GM18909 (cell line): Measurements from ENCODE around the gene AIMP1.
A peak's percentile ranks its signal among the peaks of the same experiment; 100 is the strongest.
"Not testable (repeated sequence)": the region's sequence is repeated elsewhere in the genome, so short reads cannot be mapped to it uniquely, and the experiment has no call there.

Experiments used
- ATAC-seq: cut with Tn5 transposase; IDR thresholded peaks from one replicate; pipeline ENCODE4 v1.9.1; 2021; ENCODE audit warnings: mild to moderate bottlenecking; ENCODE audit not compliant: unreplicated experiment, poor library complexity

The AIMP1 gene

DNA sequence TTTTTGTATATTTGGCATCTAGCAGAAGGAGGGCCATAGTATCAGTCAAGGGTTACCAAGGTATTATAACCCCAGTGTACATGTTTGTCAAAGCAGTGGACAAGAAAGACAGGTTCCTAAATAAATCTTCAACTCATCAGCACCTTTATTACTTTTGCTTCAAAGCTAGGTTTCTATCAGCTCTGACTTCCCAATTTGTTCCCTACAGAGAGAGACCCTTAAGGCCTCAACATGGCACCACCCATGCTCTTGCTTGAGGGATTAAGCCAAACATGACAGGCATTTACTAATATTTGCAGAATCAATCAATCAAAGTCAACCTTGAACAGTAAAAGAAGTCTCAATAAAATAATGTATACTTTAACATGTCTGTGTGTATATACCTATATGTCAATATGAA lies 9.8 kb upstream of the AIMP1 start:
- no peak for ATAC-seq

DNA sequence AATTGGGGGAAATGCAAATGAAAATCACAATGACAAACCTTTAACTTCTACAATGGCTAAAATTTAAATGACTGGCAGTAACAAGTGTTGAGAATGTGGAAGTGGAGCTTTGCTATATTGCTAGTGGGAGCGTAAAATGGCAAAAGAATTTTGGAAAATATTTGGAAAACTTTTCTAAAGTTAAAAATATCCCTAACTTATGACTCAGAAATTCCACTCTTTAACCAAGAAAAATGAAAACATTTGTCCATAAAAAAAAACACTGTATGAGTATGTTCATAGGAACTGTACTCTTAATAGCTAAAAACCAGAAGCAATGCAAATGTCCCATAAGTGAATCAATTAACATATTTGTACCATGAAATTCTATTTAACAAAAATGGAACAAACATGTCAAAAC lies 4.0 kb upstream of the AIMP1 start:
- ATAC-seq = no peak

DNA sequence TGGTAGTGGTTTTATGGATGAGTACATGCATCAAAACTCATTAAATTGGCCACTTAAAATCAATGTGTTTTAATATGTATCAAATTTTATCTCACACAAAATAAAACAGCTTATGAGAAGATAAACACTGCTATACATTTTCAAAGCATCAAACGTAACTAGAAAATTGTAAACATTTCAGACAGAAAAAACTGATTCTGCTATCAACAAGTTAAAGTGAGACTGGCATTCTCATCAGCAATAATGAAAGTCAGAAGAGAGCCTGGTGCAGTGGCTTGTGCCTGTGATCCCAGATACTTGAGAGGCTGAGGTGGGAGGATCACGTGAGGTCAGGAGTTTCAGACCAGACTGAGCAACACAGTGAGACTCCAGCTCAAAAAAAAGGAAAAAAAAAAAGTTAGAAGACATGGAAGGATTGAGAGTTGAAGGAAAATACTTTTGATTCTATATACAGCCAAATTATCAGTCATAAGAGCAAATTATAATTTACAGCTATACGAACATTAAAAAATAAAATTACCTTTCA lies 3.3 kb upstream of the AIMP1 start:
- no peak for ATAC-seq

DNA sequence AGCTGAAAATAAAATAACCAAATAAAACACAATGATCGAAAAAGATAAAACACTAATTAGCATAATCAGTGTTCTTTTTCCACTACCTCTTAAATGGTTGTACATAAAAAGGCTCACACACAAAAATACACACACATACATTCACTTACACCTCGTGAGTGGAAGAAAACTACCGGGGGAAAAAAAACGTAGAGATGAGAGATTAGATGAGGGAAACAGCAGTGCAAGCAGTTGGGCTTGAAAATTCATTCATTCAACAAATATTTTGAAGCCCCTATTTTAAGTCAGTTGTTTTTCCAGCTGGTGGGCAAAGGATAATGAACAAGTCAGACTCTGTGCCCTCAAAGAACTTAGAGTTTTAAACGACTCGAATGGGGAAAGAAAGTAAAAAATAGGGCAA lies 1.4 kb upstream of the AIMP1 start:
- no peak for ATAC-seq

DNA sequence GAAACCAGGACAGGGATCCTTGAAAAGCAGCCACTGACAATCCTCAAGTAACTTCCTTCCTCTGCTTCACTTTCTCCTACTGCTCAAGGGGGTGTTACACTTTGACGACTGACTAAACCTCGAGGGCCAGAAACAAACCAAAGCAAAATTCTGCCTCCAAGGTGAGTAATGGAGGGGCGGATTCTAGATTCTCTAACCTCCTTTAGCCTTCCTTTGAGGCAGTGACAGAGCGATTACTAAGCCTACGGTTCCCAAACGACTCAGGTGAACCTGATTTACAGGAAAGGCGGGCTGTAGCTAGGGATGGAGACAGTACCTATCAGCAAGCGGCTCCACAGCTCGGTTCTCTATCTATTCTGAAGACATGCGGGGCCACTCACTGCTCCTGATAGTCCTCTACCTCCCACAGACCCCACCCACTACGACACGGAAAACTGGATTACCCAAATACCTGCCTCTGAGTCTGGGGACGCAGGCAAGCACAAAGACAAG lies 828 bp upstream of the AIMP1 start:
- ATAC-seq = peak; percentile 31

DNA sequence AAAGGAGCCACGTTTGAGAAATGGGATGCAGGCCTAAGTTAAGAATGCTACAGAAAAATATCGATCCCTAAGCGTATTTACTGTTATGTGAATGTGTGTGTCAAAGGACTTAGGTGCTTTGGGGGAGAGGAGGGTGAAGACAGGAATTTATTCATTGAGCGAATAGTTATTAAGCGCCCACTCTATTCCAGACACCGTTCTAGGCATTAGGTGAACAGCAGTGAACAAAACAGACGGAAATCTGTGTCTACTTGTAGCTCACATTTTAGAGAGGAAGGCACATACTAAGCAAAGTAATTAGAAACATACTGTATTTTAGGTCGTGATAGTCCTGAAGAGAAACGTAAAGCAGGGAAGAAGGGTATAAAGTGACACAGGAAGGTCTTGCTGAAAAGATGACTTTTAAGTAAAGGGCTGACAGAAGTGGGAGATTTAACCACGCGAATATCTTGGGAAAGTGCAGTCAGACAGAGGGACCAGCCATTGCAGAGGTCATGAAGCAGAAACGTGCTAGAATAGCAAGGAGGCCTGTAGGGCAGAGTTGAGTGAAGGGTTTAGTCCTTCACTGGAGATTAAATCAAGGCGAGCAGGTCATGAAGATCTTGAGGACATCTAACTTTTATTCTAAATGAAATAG lies 541 bp downstream of the AIMP1 start:
- peak; percentile 1 for ATAC-seq

DNA sequence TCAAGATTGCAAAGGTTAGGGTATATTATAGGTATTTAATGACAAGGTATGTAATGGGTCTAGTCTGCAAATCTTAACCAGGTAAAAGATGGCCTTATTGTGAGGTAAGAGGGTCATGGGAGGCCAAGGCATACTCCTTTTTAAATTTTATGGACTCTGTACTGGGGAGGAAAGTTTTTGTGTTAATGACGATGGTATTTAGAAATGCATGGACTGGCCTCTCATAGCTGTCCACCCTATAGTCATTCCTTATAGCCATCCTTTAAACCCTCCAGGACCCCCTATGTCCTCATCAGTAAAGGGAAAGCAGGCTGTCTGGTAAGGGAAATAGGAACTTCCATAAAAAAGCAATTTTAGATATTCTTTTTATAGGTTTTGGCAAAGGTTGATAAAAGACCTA lies 1.5 kb downstream of the AIMP1 start:
- ATAC-seq = no peak

DNA sequence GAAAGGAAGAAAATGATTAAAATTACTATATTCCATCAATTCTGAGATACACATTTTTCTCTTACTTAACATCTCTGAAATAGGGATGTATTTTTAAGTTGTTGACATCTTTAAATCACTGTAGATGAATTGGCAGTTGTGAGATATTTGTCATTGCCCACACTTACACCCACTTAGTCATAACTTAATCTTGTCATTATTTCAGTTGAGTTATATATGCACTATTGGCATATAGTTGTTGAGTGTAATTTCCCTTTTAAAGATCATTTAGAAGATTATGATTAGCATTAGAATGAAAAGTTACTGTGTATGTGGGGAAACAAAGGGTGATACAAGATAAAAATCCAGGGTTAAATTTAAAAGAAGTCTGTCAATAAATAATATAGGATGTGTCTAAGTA lies 2.2 kb downstream of the AIMP1 start:
- no peak for ATAC-seq

DNA sequence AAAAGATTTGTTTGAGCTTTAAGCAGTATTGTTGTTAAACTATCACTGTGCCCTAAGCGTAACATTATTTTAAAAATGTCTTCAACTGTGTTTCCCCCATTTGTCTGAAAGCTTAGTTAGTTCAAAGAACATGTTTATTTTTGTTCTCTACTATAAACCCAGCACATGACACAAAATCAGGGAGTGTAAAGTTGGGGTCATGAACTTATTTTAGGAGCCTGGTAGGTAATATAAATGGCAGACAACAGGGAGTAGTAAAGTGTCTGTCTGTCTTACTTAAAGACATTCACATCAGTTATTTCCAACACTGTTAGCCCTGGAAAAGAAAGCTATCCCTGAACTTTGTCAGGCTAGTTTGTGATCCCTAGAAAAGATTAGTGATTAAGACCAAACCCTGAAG lies 3.9 kb downstream of the AIMP1 start:
- ATAC-seq = no peak

DNA sequence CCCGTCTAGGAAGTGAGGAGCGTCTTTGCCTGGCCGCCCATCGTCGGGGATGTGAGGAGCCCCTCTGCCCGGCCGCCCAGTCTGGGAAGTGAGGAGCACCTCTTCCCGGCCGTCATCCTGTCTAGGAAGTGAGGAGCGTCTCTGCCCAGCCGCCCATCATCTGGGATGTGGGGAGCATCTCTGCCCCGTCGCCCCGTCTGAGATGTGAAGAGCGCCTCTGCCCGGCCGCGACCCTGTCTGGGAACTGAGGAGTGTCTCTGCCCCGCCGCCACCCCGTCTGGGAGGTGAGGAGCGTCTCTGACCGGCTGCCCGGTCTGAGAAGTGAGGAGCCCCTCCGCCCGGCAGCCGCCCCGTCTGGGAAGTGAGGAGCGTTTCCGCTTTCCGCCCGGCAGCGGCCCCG lies 4.8 kb downstream of the AIMP1 start:
- not testable (repeated sequence) for ATAC-seq

DNA sequence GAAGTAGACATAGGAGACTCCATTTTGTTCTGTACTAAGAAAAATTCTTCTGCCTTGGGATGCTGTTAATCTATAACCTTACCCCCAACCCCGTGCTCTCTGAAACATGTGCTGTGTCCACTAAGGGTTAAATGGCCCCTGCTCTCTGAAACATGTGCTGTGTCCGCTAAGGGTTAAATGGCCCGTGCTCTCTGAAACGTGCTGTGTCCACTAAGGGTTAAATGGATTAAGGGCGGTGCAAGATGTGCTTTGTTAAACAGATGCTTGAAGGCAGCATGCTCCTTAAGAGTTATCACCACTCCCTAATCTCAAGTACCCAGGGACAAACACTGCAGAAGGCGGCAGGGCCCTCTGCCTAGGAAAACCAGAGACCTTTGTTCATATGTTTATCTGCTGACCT lies 5.5 kb downstream of the AIMP1 start:
- ATAC-seq = not testable (repeated sequence)

DNA sequence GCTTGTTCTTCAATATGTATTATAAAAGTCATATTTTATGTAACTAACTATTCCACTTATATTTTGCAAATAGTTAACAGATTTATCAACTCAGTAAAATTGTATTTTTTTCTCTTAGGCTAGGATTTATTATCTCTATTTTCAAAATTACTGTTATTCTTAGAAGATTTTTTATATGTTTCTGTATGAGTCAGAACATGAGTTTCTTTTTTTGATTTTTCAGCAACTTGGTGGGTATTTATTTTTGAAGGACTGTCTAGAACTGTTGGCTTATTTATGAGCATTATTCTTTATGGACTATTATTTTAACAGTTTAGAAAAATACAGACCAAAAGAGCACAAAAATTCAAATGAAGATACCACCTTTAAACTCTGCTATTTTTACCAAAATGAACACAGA lies 6.8 kb downstream of the AIMP1 start:
- ATAC-seq = no peak

DNA sequence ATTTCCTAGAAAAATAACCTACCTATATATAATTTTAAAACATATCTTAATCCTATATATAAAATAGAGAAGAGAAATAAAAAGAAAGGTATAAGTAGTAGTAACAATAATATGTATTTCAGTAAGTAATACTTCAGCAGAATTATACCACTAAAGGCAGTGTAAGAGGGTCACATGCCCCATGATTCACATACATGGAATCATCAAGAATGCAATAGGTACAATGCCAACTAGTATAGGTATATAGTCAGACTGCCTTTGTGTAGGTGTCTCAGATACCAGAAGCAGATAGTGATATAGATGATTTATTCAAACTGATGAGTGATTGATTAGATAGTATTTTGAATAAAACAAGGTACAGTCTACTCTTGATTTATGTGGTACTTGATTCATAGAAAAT lies 9.4 kb downstream of the AIMP1 start:
- ATAC-seq = no peak

DNA sequence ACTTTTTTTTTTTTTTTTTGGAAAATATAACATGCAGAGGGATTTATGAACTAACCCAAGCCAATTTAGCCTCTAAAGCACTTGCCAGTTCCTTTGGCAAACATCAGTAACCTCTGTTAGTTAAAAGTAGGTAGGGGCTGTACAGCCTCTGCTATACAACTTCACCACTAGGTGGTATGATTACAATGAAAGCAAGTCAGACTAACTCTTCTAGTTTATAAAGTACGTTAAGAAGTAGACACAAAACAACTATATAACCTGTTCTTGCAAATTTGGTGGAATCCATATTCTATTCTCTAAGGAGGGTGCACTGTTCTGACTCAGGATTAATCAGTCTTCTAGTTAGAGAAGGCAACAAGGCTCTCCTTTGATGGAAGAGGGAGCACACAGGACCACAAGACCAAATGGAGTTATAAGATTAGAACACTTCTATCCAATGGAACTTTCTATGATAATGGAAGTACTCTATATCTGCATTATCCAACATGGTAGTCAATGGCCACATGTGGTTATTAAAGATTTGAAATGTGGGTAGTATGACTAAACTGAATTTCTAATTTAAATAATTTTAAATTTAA lies 12.8 kb downstream of the AIMP1 start:
- peak; percentile 92 for ATAC-seq

DNA sequence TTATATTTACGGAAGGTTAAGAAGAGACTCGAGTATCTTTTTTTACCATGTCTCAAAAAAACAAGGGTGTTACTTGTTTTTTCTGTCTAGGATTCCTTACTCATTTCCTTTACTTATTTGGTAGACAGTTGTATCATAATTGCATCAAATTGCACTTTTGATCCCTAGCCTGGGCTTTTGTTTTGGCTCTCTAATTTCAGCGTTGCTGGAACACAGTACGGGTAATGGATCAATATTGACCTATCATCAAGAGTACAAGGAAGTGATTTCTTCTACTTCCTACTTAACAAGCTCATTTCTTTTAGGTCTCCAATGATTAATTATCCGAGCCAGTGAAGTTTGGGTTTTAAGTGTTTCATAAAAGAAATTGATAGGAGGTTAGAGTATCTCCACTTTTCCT lies 16.8 kb downstream of the AIMP1 start:
- ATAC-seq = no peak

DNA sequence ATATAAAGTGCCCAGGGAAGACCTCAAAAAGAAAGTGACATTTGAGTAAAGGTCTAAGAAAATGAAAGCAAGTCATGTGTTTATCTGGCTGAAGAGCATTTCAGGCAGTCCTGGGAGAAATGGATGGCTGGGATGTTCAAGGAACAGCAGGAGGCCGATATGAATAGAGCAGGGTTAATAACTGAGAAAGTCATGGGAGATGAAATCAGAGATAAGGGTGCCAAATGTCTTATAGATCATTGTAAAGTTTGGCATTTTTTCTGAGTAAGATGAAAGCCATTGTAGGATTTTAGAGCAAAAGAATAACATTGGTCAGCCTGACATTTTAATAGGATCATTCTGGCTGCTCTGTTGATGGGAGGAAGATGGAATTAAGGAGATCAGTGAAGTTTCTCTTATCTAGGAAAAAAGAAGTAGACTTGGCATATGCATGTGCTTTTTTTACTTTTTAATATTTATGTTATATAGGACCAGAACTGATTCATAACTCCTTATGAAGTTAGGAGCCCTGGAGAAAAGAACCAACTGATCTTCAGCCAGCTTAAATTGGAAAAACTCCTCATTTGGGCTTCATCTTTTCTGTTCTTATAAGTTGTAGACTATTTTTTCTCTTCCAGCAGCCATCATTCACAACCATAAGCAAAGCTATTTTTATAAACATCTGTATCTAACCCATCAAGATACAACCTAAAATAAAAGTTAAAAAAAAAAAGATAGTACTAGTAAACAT lies 18.6 kb downstream of the AIMP1 start:
- ATAC-seq = no peak

DNA sequence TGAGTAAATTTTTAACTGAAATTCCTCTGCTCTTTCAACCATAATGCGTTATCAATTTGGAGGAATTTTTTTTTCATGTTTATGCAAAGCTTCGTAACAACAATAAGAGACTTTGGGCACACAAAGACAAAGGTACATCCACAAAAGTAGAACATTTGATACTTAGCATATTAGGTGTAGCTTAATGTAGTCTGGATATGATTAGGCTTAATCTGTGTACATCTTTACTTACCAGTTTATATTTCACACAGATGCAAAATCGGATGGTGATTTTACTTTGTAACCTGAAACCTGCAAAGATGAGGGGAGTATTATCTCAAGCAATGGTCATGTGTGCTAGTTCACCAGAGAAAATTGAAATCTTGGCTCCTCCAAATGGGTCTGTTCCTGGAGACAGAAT lies 20.3 kb downstream of the AIMP1 start:
- ATAC-seq = no peak

DNA sequence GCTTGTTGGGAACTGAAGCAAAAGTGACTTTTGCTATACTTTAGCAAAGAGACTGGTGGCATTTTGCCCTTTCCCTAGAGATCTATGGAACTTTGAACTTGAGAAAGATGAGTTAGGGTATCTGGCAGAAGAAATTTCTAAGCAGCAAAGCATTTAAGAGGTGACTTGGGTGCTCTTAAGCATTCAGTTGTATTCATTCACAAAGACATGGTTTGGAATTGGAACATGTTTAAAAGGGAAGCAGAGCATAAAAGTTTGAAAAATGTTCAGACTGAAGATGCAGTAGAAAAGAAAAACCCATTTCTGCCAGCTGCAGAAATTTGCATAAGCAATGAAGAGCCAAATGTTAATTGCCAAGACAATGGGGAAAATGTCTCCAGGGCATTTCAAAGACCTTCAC lies 21.6 kb downstream of the AIMP1 start:
- no peak for ATAC-seq

DNA sequence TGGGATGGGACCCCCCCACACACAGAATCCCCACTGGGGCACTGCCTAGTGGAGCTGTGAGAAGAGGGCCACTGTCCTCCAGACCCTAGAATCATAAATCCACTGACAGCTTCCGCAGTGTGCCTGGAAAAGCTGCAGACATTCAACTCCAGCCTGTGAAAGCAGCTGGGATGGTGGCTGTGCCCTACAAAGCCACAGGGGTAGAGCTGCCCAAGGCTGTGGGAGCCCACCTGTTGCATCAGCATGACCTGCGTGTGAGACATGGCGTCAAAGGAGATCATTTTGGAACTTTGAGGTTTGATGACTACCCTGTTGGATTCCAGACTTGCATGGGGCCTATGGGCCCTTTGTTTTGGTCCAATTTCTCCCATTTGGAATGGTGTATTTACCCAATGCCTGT lies 22.3 kb downstream of the AIMP1 start:
- ATAC-seq = no peak

DNA sequence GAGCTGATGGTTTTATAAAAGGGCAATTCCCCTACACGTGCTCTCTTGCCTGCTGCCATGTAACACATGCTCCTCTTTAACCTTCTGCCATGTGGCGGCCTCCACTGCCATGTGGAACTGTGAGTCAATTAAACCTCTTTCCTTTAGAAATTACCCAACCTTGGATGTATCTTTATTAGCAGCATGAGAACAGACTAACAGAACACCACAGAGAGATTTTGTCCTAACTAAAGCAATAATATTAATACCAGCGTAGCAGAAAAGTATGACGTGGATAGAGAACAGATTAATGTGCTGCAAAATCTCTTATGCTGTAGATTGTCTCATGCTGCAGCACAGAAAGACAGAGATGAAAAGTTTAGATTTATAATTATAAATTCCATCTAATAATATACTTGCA lies 23.1 kb downstream of the AIMP1 start:
- no peak for ATAC-seq

DNA sequence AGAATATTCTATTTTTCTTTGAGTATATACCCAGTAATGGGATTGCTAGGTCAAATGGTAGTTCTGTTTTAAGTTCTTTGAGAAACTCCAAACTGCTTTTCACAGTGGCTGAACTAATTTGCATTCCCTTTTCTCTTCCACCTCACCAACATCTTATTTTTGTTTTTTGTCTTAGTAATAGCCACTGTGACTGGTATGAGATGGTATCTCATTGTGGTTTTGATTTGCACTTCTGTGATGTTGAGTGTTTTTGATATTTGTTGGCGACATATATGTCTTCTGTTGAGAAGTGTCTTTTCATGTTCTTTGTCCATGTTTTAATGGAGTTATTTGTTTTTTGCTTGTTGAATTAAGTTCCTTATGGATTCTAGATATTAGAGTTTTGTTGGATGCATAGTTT lies 24.4 kb downstream of the AIMP1 start:
- no peak for ATAC-seq
